ENCODE results near the gene SLC49A4. TPM values are rescaled to one million over a fixed set of nuclear protein-coding genes. Genes with fewer than 3 reads are reported as not detected.
A peak's percentile ranks its signal among the peaks of the same experiment; 100 is the strongest.

Gene SLC49A4
- polyA plus RNA-seq, 3 donors = 13.5 to 16.3 (median 14.2) TPM

GRCh38 chr3:122777563-122777962 is 17.3 kb upstream of the SLC49A4 start:
- no peak for DNase-seq

- no peak for DNase-seq
These were observed 12.1 kb upstream of the SLC49A4 start for GRCh38 chr3:122782804-122783203.

- no peak for DNase-seq
These were observed 10.4 kb upstream of the SLC49A4 start for GRCh38 chr3:122784436-122784835.

GRCh38 chr3:122785231-122785630 is 9.6 kb upstream of the SLC49A4 start:
- no peak for DNase-seq

- no peak for DNase-seq
These were observed 8.8 kb upstream of the SLC49A4 start for GRCh38 chr3:122786066-122786465.

GRCh38 chr3:122787872-122788271 is 7.0 kb upstream of the SLC49A4 start:
- no peak for DNase-seq

- no peak for DNase-seq
These were observed 5.1 kb upstream of the SLC49A4 start for GRCh38 chr3:122789585-122790273.

- peak; percentile 90 for DNase-seq
These were observed 1.1 kb upstream of the SLC49A4 start, which contains the start of gene HSPBAP1 for GRCh38 chr3:122793568-122794416. TSS of gene HSPBAP1 (minus strand) at chr3:122793831. CDS start at chr3:122793680, 151 bp downstream.

- no peak for DNase-seq
These were observed 438 bp upstream of the SLC49A4 start for GRCh38 chr3:122794483-122794778.

GRCh38 chr3:122795674-122796195 is 866 bp downstream of the SLC49A4 start:
- peak; percentile 12 for DNase-seq

- no peak for DNase-seq
These were observed 2.4 kb downstream of the SLC49A4 start for GRCh38 chr3:122797291-122797690.

- DNase-seq = no peak
These were observed 4.5 kb downstream of the SLC49A4 start for GRCh38 chr3:122799322-122799721.

GRCh38 chr3:122800031-122800430 is 5.2 kb downstream of the SLC49A4 start:
- DNase-seq = no peak

- DNase-seq = no peak
These were observed 5.9 kb downstream of the SLC49A4 start for GRCh38 chr3:122800706-122801237.

GRCh38 chr3:122802323-122802722 is 7.5 kb downstream of the SLC49A4 start:
- no peak for DNase-seq

GRCh38 chr3:122803977-122804376 is 9.1 kb downstream of the SLC49A4 start:
- DNase-seq = no peak

- no peak for DNase-seq
These were observed 15.9 kb downstream of the SLC49A4 start for GRCh38 chr3:122810734-122811133.

GRCh38 chr3:122816587-122816986 is 21.7 kb downstream of the SLC49A4 start:
- DNase-seq = no peak

GRCh38 chr3:122824465-122825381 is 29.9 kb downstream of the SLC49A4 start:
- DNase-seq = peak; percentile 47

GRCh38 chr3:122825460-122825859 is 30.6 kb downstream of the SLC49A4 start:
- no peak for DNase-seq

GRCh38 chr3:122826278-122826677 is 31.4 kb downstream of the SLC49A4 start:
- DNase-seq = no peak

GRCh38 chr3:122828281-122828680 is 33.4 kb downstream of the SLC49A4 start:
- DNase-seq = no peak
